Stimulated activated CD4-positive, alpha-beta T cell treated with anti-CD3 and anti-CD28 coated beads, TNF-alpha, amount 100 ng/mL, for 1 hour (primary cell): ENCODE data around the gene LHFPL6.

Experiments used
- DNase-seq, 3 donors: peaks; one replicate each; pipeline ENCODE4 v3.0.0-alpha.2; 2020; ENCODE audit warnings: low read depth in 3 of 3, low spot score in 1 of 3

The LHFPL6 gene

GRCh38 chr13:39394796-39395678 lies 208.0 kb downstream of the LHFPL6 start:
- no peak for DNase-seq

GRCh38 chr13:39391761-39392160 lies 211.2 kb downstream of the LHFPL6 start:
- DNase-seq, result no peak

DNA sequence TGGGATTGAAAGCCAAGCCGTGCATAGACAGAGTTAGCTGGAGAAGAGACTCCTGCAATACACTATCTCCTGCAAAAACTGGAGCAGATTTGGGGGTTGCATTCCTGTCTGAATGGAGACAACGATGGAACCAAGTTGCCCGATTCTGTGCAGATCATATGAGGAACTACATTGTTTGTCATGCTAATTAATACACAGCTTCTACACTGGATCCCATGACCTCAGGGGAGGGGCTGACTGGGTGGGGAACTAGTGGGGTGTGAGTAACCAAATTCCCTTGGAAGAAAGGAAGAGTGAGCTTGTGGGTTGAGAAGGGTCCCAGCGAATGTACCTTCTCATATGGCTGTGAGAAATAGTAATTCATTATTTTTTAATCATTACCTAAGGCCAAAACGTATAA lies 214.0 kb downstream of the LHFPL6 start:
- no peak for DNase-seq

DNA sequence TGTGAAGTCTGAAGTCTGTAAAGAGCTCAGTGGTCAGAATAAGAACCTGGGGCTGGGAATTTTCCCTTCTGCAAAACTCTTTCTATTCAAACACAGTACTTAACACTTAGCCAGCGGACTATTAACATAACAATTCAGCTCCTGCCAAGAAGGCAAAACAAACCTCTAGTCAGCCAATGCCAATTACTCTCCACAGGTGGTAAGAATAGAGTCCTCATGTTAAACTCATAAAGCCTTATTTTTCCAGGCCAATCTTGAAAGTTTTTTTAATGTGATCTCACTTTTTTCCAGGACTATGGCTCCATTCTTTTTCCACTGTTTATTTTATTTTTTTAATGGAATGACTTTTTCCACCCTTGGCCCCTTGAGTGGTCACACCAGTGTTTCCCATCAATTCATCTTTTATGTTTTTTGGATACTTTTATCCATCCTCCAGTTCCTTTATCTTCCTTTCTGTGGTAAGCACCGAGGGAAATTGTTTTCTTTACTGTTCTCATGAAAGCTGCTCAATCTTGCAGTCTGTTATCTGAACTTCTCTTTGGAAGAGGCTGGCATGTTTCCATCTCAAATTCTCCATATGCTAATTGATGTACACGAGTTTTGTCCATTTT lies 217.3 kb downstream of the LHFPL6 start:
- DNase-seq, result no peak

DNA sequence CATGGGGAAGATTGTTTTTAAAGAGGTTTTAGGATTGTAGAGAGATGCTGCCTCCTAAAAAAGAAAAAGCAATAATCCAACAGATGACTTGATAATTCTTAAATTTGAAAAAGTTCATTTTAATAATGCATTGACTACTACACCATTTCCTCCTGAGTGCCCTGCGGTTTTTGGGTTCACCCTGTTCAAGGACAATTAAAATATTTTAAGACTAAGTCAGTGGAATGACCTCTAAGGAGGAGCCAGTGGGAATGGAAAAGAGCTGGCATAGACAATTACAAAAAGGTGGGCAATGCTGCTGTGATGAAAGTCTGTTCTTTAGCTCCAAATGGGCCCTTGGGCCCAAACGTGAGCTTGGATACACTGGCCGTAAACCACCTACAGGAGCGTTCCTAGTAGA lies 217.8 kb downstream of the LHFPL6 start:
- no peak for DNase-seq

DNA sequence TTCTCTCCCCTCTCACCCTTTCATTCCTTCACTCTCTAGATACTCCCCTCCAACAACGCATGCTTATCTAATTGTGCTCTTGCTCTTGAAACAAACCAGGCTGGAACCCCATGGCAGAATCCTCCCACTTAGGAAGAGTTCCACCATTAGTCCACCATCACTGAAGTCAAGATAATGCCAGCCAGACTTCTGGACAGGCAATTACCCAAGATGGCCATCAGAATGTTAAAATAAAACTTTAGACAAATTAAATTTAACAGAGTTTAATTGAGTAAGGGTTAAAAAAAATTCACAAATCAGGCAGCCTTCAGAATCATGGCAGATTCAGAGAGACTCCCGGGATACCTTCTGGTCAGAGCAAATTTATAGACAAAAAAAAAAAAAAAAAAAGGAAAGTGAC lies 221.5 kb downstream of the LHFPL6 start:
- no peak for DNase-seq

- DNase-seq, result no peak
These were observed 223.0 kb downstream of the LHFPL6 start for GRCh38 chr13:39379667-39380655.

GRCh38 chr13:39379118-39379517 lies 223.9 kb downstream of the LHFPL6 start:
- DNase-seq, result no peak

GRCh38 chr13:39378306-39378705 lies 224.7 kb downstream of the LHFPL6 start:
- no peak for DNase-seq

DNA sequence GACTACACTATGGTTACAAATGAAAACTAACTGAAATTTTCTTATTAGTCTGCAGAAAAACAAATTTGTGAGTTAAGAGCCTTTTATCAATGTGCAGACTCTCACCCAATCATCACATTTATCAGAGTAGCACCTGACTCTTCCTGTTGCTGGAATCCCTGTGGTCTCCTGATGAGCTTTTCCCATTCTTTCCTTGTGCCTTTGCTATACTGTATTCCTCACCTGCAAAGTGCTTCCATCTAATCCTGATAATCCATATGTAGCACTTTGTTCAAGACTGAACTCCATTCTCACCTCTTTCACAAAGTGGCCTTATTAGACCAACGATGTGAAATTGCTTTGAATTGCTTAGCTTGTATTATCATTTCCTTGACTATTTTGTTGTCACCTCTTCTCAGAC lies 225.3 kb downstream of the LHFPL6 start:
- DNase-seq, result no peak

DNA sequence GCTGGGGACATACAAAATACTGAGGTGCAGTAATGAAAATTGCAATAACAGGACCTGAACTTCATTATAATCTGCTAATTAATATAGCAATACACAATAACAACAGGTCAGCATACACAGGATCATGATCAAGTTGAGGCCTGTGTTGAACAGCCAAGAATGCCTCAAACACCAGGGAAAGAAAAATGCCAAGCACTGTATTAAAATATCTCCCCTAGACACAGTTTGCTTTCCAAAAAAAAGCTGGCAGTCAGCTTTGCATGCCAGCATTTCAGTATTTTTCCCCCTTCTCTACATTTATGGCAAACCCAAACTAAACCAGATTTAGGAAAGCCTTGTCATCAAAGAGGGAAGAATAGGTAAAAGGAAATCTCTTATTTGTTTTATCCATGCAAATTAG lies 226.9 kb downstream of the LHFPL6 start:
- DNase-seq, result no peak

DNA sequence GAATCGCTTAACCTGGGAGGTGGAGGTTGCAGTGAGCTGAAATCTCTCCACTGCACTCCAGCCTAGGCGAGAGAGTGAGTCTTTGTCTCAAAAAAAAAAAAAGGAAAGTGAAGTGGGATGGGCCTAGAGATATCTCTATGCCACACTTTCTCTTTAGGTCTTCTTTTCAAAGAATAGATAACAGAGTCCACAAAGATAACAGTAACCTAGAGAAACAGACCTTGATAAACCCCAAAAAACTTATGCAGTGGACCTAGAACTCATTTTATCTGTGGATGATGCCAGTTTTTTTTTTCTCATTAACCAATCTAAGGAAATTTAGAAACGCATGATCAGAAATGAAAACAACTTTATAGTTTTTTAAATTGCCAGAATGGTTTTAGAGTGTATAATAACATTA lies 227.4 kb downstream of the LHFPL6 start:
- DNase-seq, result no peak

- DNase-seq, result no peak
These were observed 228.2 kb downstream of the LHFPL6 start for GRCh38 chr13:39374741-39375189.

- DNase-seq, result no peak
These were observed 229.8 kb downstream of the LHFPL6 start for GRCh38 chr13:39373145-39373544.

DNA sequence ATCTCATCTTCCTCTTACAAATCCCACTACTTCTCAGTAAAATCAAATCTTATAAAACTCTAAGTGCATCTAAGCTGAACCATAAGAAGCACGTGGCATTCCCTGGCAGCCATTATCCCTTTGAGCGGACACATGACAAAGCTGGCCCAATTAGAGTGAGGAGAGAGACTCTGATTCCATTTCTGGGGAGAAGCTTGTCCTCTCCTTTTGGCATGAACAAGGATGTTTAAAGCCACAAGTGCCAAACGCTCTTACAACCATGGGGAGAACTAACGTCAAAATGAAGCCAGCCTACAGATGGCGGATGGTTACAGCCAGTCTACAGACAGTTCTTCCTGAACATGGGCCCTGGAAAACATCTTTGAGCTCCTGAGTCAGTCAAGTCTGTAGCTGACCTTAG lies 231.3 kb downstream of the LHFPL6 start:
- DNase-seq, result no peak

DNA sequence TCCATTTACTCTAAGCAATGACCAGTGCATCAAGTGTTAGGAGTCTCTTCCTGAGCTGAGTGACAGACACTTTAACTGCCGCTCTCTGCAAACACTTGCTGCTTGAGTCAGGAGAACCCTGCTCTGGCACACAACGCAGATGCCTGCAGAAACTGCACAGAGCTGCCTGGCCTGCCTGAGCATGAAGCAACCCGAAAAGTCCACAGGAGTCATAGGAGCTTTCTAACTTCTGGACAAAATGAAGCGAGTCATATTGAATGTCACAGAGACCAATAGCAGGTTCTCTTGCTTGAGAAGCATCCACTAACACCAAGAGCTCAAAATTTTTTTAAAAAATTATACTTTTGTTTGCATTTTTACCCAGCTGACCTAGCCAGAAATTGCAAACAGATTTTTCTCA lies 232.4 kb downstream of the LHFPL6 start:
- DNase-seq, result no peak

DNA sequence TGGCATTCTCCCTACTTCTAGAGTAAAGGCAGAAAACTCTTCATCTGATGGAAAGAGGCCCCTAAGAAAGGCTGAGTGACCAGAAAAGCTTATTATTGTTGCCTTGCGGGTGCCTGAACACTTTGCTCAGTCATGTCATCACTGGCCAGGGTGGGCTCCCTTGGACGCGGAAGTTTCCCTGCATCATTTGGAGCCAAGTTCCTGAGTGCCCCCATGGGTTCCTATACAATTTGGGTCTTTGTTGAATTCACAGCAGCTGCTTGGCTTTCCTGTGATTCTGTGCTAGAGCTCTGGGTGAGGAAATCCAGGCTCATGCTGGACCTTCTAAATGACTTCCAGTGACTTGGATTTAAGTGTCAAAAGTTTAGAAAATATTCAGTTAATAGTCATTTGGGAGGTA lies 232.9 kb downstream of the LHFPL6 start:
- no peak for DNase-seq

- no peak for DNase-seq
These were observed 233.7 kb downstream of the LHFPL6 start for GRCh38 chr13:39369161-39369890.

DNA sequence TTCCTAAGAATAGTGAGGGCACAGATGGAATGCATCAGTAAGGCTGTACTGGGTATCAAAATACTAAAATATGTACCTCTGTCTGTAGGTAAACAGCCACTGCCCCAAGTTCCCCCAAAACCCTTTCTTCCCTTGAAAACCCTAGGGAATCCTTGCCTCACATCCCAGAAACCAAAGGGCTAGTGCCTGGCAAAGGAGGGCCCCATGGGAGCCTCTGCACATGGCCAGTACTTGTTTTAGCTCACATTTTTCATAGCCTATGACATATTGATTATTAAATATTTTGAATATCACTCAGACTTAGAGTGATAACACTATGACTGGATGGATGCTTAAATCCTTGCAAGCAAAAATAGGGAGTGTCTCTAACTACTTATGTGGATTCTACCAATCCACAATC lies 237.1 kb downstream of the LHFPL6 start:
- no peak for DNase-seq

DNA sequence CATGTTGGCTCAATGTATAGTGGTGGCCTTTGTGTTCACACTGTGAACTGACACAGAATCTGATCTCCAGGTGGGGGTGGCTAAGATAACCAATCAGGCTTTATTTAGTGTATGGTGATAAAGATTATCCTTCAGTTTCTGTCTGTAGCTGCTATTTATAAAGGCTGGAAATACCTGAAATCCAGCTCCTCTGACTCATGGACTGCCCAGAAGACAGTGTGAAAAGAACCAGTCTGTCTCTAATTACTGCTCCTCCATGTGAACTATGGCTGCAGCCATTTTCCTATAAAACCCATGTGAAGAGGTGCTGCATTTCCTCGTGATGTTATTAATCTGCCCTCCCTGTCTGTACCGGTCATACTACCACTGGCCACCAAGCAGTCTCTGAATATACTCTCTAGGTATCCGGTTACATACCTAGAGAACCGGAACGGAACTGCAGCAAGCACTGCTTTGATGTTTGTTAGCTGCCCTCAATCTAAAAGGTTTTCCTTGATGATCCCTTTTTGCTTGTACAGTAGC lies 238.0 kb downstream of the LHFPL6 start:
- DNase-seq, result no peak

- DNase-seq, result no peak
These were observed 239.6 kb downstream of the LHFPL6 start for GRCh38 chr13:39363382-39363772.
